H7 (cell line): ENCODE data around the gene CARTPT. TPM values are rescaled to one million over a fixed set of nuclear protein-coding genes. Genes with fewer than 3 reads are reported as not detected.

Source experiments
- DNase-seq: peaks from one replicate; pipeline ENCODE4 v3.0.0; 2012
- H3K27me3 ChIP-seq: 2 replicates; pipeline ENCODE4 v1.6.0; 2011; ENCODE audit warnings: mild to moderate bottlenecking, low read length; ENCODE audit not compliant: control insufficient read depth, insufficient read depth
- H3K36me3 ChIP-seq: replicated peaks from 2 replicates; pipeline ENCODE4 v1.5.1; 2011; ENCODE audit warnings: low read length; ENCODE audit not compliant: control insufficient read depth, insufficient read depth
- H3K4me3 ChIP-seq: 2 replicates; pipeline ENCODE4 v1.5.1; 2011; ENCODE audit warnings: low read depth, mild to moderate bottlenecking, control low read depth, low read length, moderate library complexity; ENCODE audit not compliant: insufficient read depth
- total RNA-seq: library from RNA; depleted of rRNA; stranded (reverse); fragments of >200 nt; shearing (Covaris generic); gene quantifications from 2 replicates; pipeline ENCODE4 v1.2.3, GENCODE V29; 2014; rRNA removed

The CARTPT gene
- not detected in 2 replicates for total RNA-seq

DNA sequence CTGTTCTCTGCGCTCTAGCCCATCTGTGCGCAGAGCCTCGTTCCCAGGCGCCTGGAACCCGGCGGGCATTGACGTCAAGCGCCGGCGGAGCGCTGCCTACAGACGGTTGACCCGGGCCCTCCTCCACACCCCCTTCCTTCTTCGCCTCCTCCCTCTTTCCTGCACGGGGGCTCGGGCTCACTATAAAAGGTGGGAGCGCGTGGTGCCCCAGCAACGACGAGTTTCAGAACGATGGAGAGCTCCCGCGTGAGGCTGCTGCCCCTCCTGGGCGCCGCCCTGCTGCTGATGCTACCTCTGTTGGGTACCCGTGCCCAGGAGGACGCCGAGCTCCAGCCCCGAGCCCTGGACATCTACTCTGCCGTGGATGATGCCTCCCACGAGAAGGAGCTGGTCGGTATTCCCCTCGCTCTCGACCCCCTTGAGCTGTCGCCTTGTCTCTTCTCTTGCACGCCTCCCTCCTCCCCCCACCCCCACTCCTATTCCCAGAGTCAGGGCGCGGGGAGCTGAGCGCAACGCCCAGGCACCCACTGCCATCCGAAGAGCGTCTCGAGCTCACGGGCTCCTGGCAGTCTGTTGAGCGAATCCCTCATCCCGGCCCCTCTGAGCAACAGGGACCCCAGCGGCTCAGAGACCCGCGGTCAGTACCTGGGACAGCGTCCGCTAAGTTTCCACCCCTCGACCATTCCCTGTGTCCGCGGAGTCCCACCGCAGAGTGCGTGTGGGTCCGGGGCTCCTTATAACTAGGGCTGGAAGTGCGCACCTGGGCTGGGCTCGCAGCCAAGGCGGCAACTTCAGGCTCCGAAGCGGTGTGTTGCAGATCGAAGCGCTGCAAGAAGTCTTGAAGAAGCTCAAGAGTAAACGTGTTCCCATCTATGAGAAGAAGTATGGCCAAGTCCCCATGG is at the start of gene CARTPT:
TSS of gene CARTPT (plus strand) at position 213 of the 902 bp plus-strand sequence. CDS start at position 232, 19 bp downstream.
- H3K36me3 ChIP-seq: no peaks in the 10 kb centered on the region
- peak within 1 kb of the TSS; percentile 5; the same call in 1 of the 2 replicates for H3K4me3 ChIP-seq
- H3K27me3 ChIP-seq: peaks cover 37% of the 10 kb centered on the region
- peak; percentile 85 for DNase-seq

GRCh38 chr5:71677977-71678376 is 41.1 kb upstream of the CARTPT start:
- H3K27me3 ChIP-seq: no peaks in the 10 kb centered on the region
- no peak for DNase-seq
- H3K4me3 ChIP-seq: no peak overlapping the region
- H3K36me3 ChIP-seq: no peaks in the 10 kb centered on the region

DNA sequence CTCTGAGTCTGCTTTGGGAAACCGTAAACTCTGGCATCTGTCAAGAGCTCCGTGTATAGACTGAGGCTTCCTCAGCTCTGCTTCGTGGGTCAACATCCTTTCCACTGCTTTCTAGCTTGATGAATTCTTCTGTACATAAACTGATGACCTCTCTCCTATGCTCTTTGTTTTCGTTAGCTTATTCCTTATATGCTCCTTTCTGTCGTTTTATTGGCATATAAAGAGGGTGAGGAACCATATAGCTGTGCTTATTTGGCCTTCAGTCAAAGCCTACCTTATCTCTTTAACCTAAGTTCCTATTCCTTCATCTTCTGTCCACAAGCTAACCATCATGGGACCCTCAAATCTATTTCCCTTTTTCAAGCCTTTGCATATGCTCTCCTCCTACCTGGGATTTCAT is 39.4 kb upstream of the CARTPT start:
- Histone ChIP-seq H3K4me3 (no peak overlapping the region), H3K27me3 (no peaks in the 10 kb centered on the region), H3K36me3 (no peaks in the 10 kb centered on the region)
- DNase-seq: no peak

DNA sequence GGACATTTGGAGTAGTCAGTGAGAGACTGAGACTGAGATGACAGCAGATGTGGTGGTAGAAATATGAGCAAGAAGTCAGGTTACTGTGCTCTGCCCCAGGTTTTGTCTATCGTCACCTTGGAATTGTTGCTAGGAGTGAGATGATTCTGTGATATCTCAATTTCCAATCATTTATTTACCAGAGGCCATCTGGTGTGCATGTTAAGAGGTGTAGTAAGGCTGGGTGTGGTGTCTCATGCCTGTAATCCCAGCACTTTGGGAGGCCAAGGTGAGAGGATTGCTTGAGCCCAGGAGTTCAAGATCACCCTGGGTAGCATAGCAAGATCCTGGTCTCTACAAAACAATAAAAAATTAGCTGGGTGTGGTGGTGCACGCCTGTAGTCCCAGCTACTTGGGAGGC is 38.6 kb upstream of the CARTPT start:
- Histone ChIP-seq H3K27me3 (no peaks in the 10 kb centered on the region), H3K4me3 (no peak overlapping the region), H3K36me3 (no peaks in the 10 kb centered on the region)
- no peak for DNase-seq

DNA sequence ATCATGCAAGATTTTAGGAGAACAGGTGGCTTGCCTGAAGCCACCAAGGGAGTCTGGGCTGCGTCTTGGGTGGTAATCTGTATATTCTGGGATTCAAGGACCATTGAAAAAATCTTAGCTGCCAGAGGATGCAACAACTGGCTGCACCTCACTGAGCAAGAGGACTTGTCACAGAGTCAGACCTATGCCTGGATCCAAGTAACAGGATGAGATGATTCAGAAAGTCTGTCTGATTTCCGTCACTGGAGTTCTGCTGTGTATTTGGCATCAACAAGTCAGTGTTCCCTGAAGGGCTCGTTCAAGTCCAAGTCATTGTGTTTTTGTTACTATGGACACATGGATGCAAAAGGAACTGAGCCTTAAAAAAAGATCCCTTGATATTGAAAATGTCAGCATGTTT is 37.8 kb upstream of the CARTPT start:
- Histone ChIP-seq H3K4me3 (no peak overlapping the region), H3K36me3 (no peaks in the 10 kb centered on the region), H3K27me3 (no peaks in the 10 kb centered on the region)
- DNase-seq: no peak

DNA sequence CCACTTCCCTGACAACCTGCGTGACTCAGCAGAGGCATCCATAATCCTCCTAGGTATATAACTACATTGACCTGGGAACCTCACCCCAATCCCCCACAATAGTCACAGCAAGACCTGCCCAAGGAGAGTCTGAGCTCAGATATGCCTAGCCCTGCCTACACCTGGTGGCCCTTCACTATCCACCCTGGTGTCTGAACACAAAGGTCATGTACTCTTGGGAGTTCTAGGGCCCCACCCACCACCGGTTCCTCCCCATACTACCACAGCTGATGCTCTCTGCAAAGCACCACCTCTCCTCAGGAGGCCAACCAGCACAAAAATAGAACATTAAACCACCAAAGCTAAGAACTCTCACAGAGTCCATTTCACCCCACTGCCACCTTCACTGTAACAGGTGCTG is 34.8 kb upstream of the CARTPT start:
- Histone ChIP-seq H3K27me3 (no peaks in the 10 kb centered on the region), H3K4me3 (no peak overlapping the region), H3K36me3 (no peaks in the 10 kb centered on the region)
- DNase-seq: no peak

DNA sequence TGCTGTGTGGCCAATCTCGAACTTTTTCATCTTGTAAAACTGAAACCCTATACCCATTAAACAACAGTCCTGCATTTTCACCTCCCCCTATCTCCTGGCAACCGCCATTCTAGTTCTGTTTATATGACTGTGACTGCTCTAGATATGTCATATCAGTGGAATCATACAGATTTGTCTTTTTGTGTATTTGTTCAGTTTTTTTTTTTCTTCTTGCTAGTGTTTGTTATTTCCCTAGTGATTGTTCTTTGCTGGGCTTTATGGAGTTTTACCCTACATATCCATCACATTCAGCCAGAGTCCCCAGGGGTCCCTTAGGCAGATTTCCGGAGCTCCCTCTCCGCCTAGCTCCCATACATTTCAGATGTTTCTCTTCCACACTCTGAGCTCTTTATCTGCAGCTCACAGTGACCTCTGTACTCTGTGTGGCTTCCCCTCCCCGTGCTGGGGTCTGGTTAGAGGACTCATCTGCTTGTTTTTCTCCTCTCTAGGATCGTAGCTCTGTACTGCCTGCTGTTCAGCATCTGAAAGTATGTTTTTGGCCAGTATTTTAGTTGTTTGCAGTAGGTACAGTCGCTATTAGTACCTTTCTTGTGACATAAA is 25.1 kb upstream of the CARTPT start:
- Histone ChIP-seq H3K27me3 (no peaks in the 10 kb centered on the region), H3K4me3 (no peak overlapping the region), H3K36me3 (no peaks in the 10 kb centered on the region)
- peak; percentile 59 for DNase-seq

- no peak overlapping the region for H3K4me3 ChIP-seq
- no peak for DNase-seq
- H3K36me3 ChIP-seq: no peaks in the 10 kb centered on the region
- H3K27me3 ChIP-seq: no peaks in the 10 kb centered on the region
Observed at GRCh38 chr5:71695071-71695470, 24.0 kb upstream of the CARTPT start.

- no peak overlapping the region for H3K4me3 ChIP-seq
- no peaks in the 10 kb centered on the region for H3K36me3 ChIP-seq
- H3K27me3 ChIP-seq: no peaks in the 10 kb centered on the region
- no peak for DNase-seq
Observed at GRCh38 chr5:71695595-71695994, 23.5 kb upstream of the CARTPT start.

GRCh38 chr5:71697967-71698366 is 21.1 kb upstream of the CARTPT start:
- DNase-seq: peak; percentile 70
- H3K4me3 ChIP-seq: no peak overlapping the region
- no peaks in the 10 kb centered on the region for H3K36me3 ChIP-seq
- H3K27me3 ChIP-seq: no peaks in the 10 kb centered on the region

GRCh38 chr5:71699233-71699632 is 19.8 kb upstream of the CARTPT start:
- Histone ChIP-seq H3K36me3 (no peaks in the 10 kb centered on the region), H3K4me3 (no peak overlapping the region), H3K27me3 (no peaks in the 10 kb centered on the region)
- no peak for DNase-seq

DNA sequence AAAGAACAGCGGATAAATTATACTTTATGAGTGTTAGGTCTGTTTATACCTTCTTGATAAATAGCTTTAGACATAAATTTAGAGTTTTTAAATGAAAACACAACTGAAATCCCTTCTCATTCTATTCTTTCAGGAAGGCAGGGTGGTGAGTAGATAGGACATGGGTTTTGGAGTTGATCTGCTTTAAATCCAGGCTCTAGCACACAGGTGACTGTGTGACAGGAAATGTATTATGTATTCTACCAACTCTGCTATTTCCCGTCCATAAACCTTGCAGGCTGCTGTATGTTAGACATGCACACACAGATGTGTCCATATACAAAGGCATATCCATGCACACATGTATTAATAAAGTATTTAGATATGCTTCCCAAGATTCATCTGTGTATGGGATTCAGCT is 19.3 kb upstream of the CARTPT start:
- no peaks in the 10 kb centered on the region for H3K36me3 ChIP-seq
- no peaks in the 10 kb centered on the region for H3K27me3 ChIP-seq
- no peak for DNase-seq
- H3K4me3 ChIP-seq: no peak overlapping the region

GRCh38 chr5:71700803-71701202 is 18.3 kb upstream of the CARTPT start:
- Histone ChIP-seq H3K36me3 (no peaks in the 10 kb centered on the region), H3K4me3 (no peak overlapping the region), H3K27me3 (no peaks in the 10 kb centered on the region)
- DNase-seq: no peak

- no peak for DNase-seq
- Histone ChIP-seq H3K36me3 (no peaks in the 10 kb centered on the region), H3K27me3 (no peaks in the 10 kb centered on the region), H3K4me3 (no peak overlapping the region)
Observed at GRCh38 chr5:71701407-71701806, 17.7 kb upstream of the CARTPT start.

GRCh38 chr5:71703941-71704340 is 15.1 kb upstream of the CARTPT start:
- H3K36me3 ChIP-seq: no peaks in the 10 kb centered on the region
- H3K4me3 ChIP-seq: no peak overlapping the region
- H3K27me3 ChIP-seq: no peaks in the 10 kb centered on the region
- no peak for DNase-seq
